Measurements from ENCODE around the gene SIRT7.

- TF ChIP-seq CTCF (IDR thresholded peaks at IDR 0.05) (no peak), POLR2A (IDR thresholded peaks at IDR 0.05) (no peak), POLR2AphosphoS5 (IDR thresholded peaks at IDR 0.05) (peak; percentile 5)
Observed at GRCh38 chr17:81926451-81927151, 8.6 kb upstream of the SIRT7 start.

Data from gastroesophageal sphincter (tissue), 3 donors.